H1 (cell line): ENCODE measurements around the gene BCAS3. TPM values are rescaled to one million over a fixed set of nuclear protein-coding genes. Genes with fewer than 3 reads are reported as not detected.

ENCODE experiments used
- CTCF ChIA-PET: fragments of 300-600 bp; sonication (Branson Sonifier 250); formaldehyde crosslinking; loops from one replicate; lab custom pipeline; 2021; ENCODE audit not compliant: partially characterized antibody; lab: Charles Lee
- POLR2A ChIA-PET: fragments of 300-600 bp; sonication (Branson Sonifier 250); formaldehyde crosslinking; loops from one replicate; lab custom pipeline; 2021; ENCODE audit warnings: inconsistent platforms; ENCODE audit not compliant: partially characterized antibody; lab: Charles Lee
- DNase-seq, 2 experiments: peaks; one replicate each; pipeline versions ENCODE4 v3.0.0 to v3.0.0-alpha.2; 2010 to 2022; ENCODE audit warnings: low spot score in 2 of 2, low read depth in 1 of 2, mixed read lengths in 1 of 2
- FAIRE-seq: peaks from 2 replicates; lab custom pipeline; 2011; peaks lifted over from hg19 to GRCh38; lab: Jason Lieb, UNC
- H2AFZ ChIP-seq: 2 replicates; pipeline ENCODE4 v1.8.1; 2012; ENCODE audit warnings: low read length, inconsistent platforms
- H2AK5ac ChIP-seq: 2 replicates; pipeline ENCODE4 v1.6.1; 2013; ENCODE audit warnings: low read depth, low read length
- H2BK120ac ChIP-seq: replicated peaks from 2 replicates; pipeline ENCODE3; 2013; ENCODE audit warnings: low read depth, low read length, inconsistent platforms
- H2BK12ac ChIP-seq: 2 replicates; pipeline ENCODE4 v1.6.1; 2013; ENCODE audit warnings: low read depth, low read length
- H2BK15ac ChIP-seq: 2 replicates; pipeline ENCODE4 v1.6.1; 2013; ENCODE audit warnings: low read length
- H2BK20ac ChIP-seq: 2 replicates; pipeline ENCODE4 v1.6.1; 2013; ENCODE audit warnings: low read length
- H2BK5ac ChIP-seq: 2 replicates; pipeline ENCODE4 v1.6.1; 2013; ENCODE audit warnings: low read depth, low read length
- H3K14ac ChIP-seq: 2 replicates; pipeline ENCODE4 v1.6.1; 2013; ENCODE audit warnings: inconsistent platforms; ENCODE audit not compliant: insufficient read length
- H3K18ac ChIP-seq: 2 replicates; pipeline ENCODE4 v1.6.1; 2013; ENCODE audit warnings: low read length; ENCODE audit errors: extremely low read depth
- H3K23ac ChIP-seq: 2 replicates; pipeline ENCODE4 v1.6.1; 2013; ENCODE audit warnings: inconsistent platforms; ENCODE audit not compliant: insufficient read length
- H3K23me2 ChIP-seq: 2 replicates; pipeline ENCODE4 v1.6.1; 2013; ENCODE audit warnings: low read depth, low read length
- H3K27ac ChIP-seq: 2 replicates; pipeline ENCODE4 v1.6.1; 2011; ENCODE audit warnings: low read depth, low read length, inconsistent platforms
- H3K27me3 ChIP-seq, 4 experiments: replicated peaks in 1 of 4; 1 replicate in 1 of 4; 2 replicates in 3 of 4; pipeline versions ENCODE4 v1.6.1 to v1.8.1; 2011 to 2013; ENCODE audit warnings: low read length in 3 of 4, mild to moderate bottlenecking in 3 of 4, inconsistent platforms in 2 of 4, mixed read lengths in 2 of 4, moderate library complexity in 1 of 4; ENCODE audit not compliant: control insufficient read depth in 3 of 4, insufficient read depth in 3 of 4; ENCODE audit errors: extremely low read depth in 1 of 4
- H3K36me3 ChIP-seq, 4 experiments: 2 replicates each; pipeline versions ENCODE4 v1.6.1 to v1.8.1; 2011 to 2013; ENCODE audit warnings: mild to moderate bottlenecking in 4 of 4, low read length in 3 of 4, moderate library complexity in 2 of 4, control low read depth in 1 of 4, inconsistent platforms in 1 of 4; ENCODE audit not compliant: insufficient read depth in 4 of 4, control insufficient read depth in 2 of 4
- H3K4ac ChIP-seq: replicated peaks from 2 replicates; pipeline ENCODE3; 2013; ENCODE audit warnings: low read length, low read depth, mixed read lengths, inconsistent platforms; ENCODE audit not compliant: insufficient read length
- H3K4me1 ChIP-seq, 4 experiments: replicated peaks in 1 of 4; 1 replicate in 1 of 4; 2 replicates in 3 of 4; pipeline versions ENCODE4 v1.6.1 to v1.8.1; 2011 to 2013; ENCODE audit warnings: low read length in 3 of 4, inconsistent platforms in 2 of 4, mixed read lengths in 1 of 4; ENCODE audit not compliant: insufficient read depth in 4 of 4, control insufficient read depth in 3 of 4
- H3K4me2 ChIP-seq, 2 experiments: 2 replicates each; pipeline versions ENCODE4 v1.6.1 to v1.8.1; 2011 to 2013; ENCODE audit warnings: low read depth in 2 of 2, low read length in 2 of 2, control low read depth in 1 of 2, inconsistent platforms in 1 of 2, mild to moderate bottlenecking in 1 of 2; ENCODE audit not compliant: insufficient read depth in 1 of 2
- H3K4me3 ChIP-seq, 4 experiments: fragments of 200-600, 300-600 bp in 1 of 4; sonication (generic), shearing (Covaris generic), sonication (Bioruptor Twin) in 1 of 4; 2 replicates each; pipeline versions ENCODE4 v1.5.1 to v1.8.1; 2011 to 2016; ENCODE audit warnings: low read length in 4 of 4, low read depth in 3 of 4, control low read depth in 2 of 4, inconsistent platforms in 2 of 4, mild to moderate bottlenecking in 2 of 4, mixed read lengths in 1 of 4, moderate library complexity in 1 of 4; ENCODE audit not compliant: insufficient read depth in 2 of 4; ENCODE audit errors: extremely low read depth in 1 of 4
- H3K56ac ChIP-seq: replicated peaks from 2 replicates; pipeline ENCODE3; 2013; ENCODE audit warnings: low read depth, mild to moderate bottlenecking, mixed read lengths, low read length, inconsistent platforms; ENCODE audit not compliant: insufficient read length
- H3K79me1 ChIP-seq: 2 replicates; pipeline ENCODE4 v1.6.1; 2013; ENCODE audit warnings: low read depth, low read length, control low read depth
- H3K79me2 ChIP-seq, 2 experiments: 2 replicates each; pipeline versions ENCODE4 v1.6.1 to v1.8.1; 2012 to 2013; ENCODE audit warnings: low read length in 2 of 2, mild to moderate bottlenecking in 2 of 2, inconsistent platforms in 1 of 2; ENCODE audit not compliant: insufficient read depth in 2 of 2, control insufficient read depth in 1 of 2
- H3K9ac ChIP-seq, 4 experiments: replicated peaks in 1 of 4; 1 replicate in 1 of 4; 2 replicates in 3 of 4; pipeline versions ENCODE4 v1.6.1 to v1.8.1; 2011 to 2013; ENCODE audit warnings: low read depth in 3 of 4, low read length in 3 of 4, control low read depth in 2 of 4, mild to moderate bottlenecking in 2 of 4, moderate library complexity in 2 of 4, inconsistent platforms in 1 of 4; ENCODE audit errors: extremely low read depth in 1 of 4
- H3K9me3 ChIP-seq, 2 experiments: 2 replicates each; pipeline versions ENCODE4 v1.6.1 to v1.8.1; 2012 to 2013; ENCODE audit warnings: mild to moderate bottlenecking in 2 of 2, moderate library complexity in 2 of 2, control low read depth in 1 of 2, inconsistent platforms in 1 of 2, low read depth in 1 of 2, low read length in 1 of 2, mixed read lengths in 1 of 2; ENCODE audit not compliant: insufficient read depth in 2 of 2
- H4K20me1 ChIP-seq, 2 experiments: replicated peaks in 1 of 2; 2 replicates each; pipeline versions ENCODE3 to v1.8.1; 2011 to 2013; ENCODE audit warnings: inconsistent platforms in 2 of 2, low read length in 2 of 2, mild to moderate bottlenecking in 1 of 2; ENCODE audit not compliant: insufficient read depth in 2 of 2, control insufficient read depth in 1 of 2
- H4K5ac ChIP-seq: 2 replicates; pipeline ENCODE4 v1.6.1; 2013; ENCODE audit warnings: low read length, low read depth, mixed read lengths, inconsistent platforms; ENCODE audit not compliant: insufficient read length
- H4K8ac ChIP-seq: 2 replicates; pipeline ENCODE4 v1.8.0; 2013; ENCODE audit warnings: mild to moderate bottlenecking, moderate library complexity, low read length, inconsistent platforms; ENCODE audit not compliant: insufficient read depth; ENCODE audit errors: extremely low read depth
- H4K91ac ChIP-seq: replicated peaks from 2 replicates; pipeline ENCODE3; 2013; ENCODE audit warnings: low read length, mixed read lengths, inconsistent platforms; ENCODE audit not compliant: insufficient read length
- CHD2 ChIP-seq: IDR thresholded peaks from 2 replicates; pipeline ENCODE4 v1.6.1; 2012; ENCODE audit warnings: low read length, improper control_type of control experiment
- KDM1A ChIP-seq: fragments of 200-600, 300-600 bp; sonication (generic); IDR thresholded peaks from 2 replicates; pipeline ENCODE4 v1.7.1; 2016; ENCODE audit warnings: mild to moderate bottlenecking, low read length, borderline replicate concordance
- RNF2 ChIP-seq: fragments of 200-900, 300-1000 bp; sonication (generic); IDR thresholded peaks from 2 replicates; pipeline ENCODE4 v1.7.1; 2016; ENCODE audit warnings: borderline replicate concordance, low read depth, mild to moderate bottlenecking, antibody characterized with exemption, low read length; ENCODE audit not compliant: poor library complexity, severe bottlenecking; ENCODE audit errors: missing control alignments
- RXRA ChIP-seq: IDR thresholded peaks from 2 replicates; pipeline ENCODE4 v1.6.1; 2011; ENCODE audit warnings: low read depth, mild to moderate bottlenecking, low read length, moderate library complexity; ENCODE audit not compliant: insufficient read depth
- SP1 ChIP-seq: IDR thresholded peaks from 2 replicates; pipeline ENCODE4 v1.6.1; 2011; ENCODE audit warnings: low read depth, low read length
- SP2 ChIP-seq: IDR thresholded peaks from 2 replicates; pipeline ENCODE4 v1.6.1; 2012; ENCODE audit warnings: mild to moderate bottlenecking, low read length, inconsistent platforms
- ZNF274 ChIP-seq: IDR thresholded peaks from 2 replicates; pipeline ENCODE4 v1.7.0; 2012; ENCODE audit warnings: low read length, borderline replicate concordance; ENCODE audit errors: extremely low read depth
- WGBS, 2 experiments: shearing (Covaris generic) in 1 of 2; methylation state at CpG; one replicate each; pipeline versions ENCODE4 v1.1.6 to v1.1.7; 2013 to 2015; ENCODE audit warnings: low lambda C conversion rate in 2 of 2, mixed read lengths in 2 of 2, inconsistent platforms in 1 of 2, low coverage in 1 of 2, missing lambda C conversion rate in 1 of 2; ENCODE audit not compliant: insufficient replicate concordance in 2 of 2, insufficient coverage in 1 of 2, insufficient read length in 1 of 2; ENCODE audit errors: extremely low coverage in 1 of 2, missing lambda C conversion rate in 1 of 2; 5-methylcytosine and 5-hydroxymethylcytosine counted together
- polyA plus RNA-seq, 7 experiments: library from polyadenylated mRNA; depleted of rRNA in 3 of 7; stranded (reverse) in 5 of 7; unstranded in 2 of 7; fragments of >200 nt in 5 of 7; fragments of 200-250 nt in 2 of 7; gene quantifications; 1 replicate in 5 of 7; 2 replicates in 1 of 7; 4 replicates in 1 of 7; pipeline versions ENCODE4 v1.2.1 to v1.2.3, GENCODE V29; 2011 to 2013; ENCODE audit warnings: missing spikeins in 2 of 7, mixed read lengths in 2 of 7
- total RNA-seq: library from RNA; stranded (reverse); fragmentation: NEBNext Ultra II Directional; extraction: Animal tissue kit (Norgen Biotek cat#: 25700); gene quantifications from 2 replicates; pipeline ENCODE4 v1.2.1, GENCODE V29; 2021

BCAS3 gene
- total and polyA plus RNA-seq, 2 of the 8 experiments (the other 6 are each of a cell fraction or from before 2014, with no cell fraction given): 9.9 to 13.3 TPM

DNA sequence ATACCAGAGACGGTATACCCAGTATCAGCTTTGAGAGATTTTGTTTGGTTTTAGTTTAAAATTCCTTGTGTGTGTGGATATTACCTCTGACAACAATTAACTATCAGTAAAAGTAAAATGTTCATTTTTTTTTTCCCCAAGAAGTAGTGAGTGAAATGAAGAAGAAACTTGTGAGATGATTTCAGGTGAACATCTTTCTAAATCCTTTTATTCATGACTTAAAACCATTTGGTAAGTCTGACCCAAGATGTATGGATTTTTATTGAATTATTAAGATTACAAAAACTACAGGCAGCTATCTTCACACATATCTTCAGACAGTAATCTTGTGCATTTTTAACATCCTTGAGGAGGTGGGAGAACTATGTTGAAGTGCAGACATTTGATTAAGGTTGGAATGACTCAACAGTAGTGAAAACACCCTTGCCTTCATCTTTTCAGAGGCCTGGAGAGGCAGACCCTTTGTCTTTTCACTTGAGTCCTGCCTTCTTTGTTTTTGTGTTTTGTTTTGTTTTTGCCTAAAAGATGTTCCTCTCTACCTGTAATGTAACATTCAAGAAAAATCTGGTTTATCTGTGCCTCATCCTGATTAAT, 481.7 kb downstream of the BCAS3 start:
- H3K56ac ChIP-seq: no peak overlapping the region
- no peak overlapping the region for H3K4me3 ChIP-seq
- no peak overlapping the region for H2AK5ac ChIP-seq
- no peaks in the 10 kb centered on the region for H3K9me3 ChIP-seq
- no peak overlapping the region for H3K14ac ChIP-seq
- H3K36me3 ChIP-seq: no peaks in the 10 kb centered on the region
- H3K9ac ChIP-seq: no peak overlapping the region
- FAIRE-seq: peak; percentile 79
- H3K23me2 ChIP-seq: no peaks in the 10 kb centered on the region
- ChIA-PET CTCF (no interaction called here), POLR2A (interaction anchor here (0.7 kb wide), 1 partner anchor 460 kb away, joined by 3 read pairs; no protein-coding TSS in a partner anchor)
- H2AFZ ChIP-seq: no peak overlapping the region
- H3K27ac ChIP-seq: no peak overlapping the region
- no peaks in the 10 kb centered on the region for H4K20me1 ChIP-seq
- H2BK5ac ChIP-seq: no peak overlapping the region
- H4K5ac ChIP-seq: peak overlapping the region; percentile 48
- no peaks in the 10 kb centered on the region for H3K79me1 ChIP-seq
- H4K8ac ChIP-seq: no peak overlapping the region
- no peak overlapping the region for H2BK20ac ChIP-seq
- H2BK15ac ChIP-seq: no peak overlapping the region
- H4K91ac ChIP-seq: no peak overlapping the region
- no peak overlapping the region for H3K18ac ChIP-seq
- TF ChIP-seq RXRA: no peak
- no peak for TF ChIP-seq CHD2
- TF ChIP-seq ZNF274: no peak
- TF ChIP-seq RNF2: no peak
- no peak for TF ChIP-seq SP2
- no peak for TF ChIP-seq KDM1A
- TF ChIP-seq SP1: no peak
- no peak overlapping the region for H2BK12ac ChIP-seq
- H3K27me3 ChIP-seq: no peaks in the 10 kb centered on the region
- no peak overlapping the region for H3K23ac ChIP-seq
- H3K4me1 ChIP-seq: peaks cover 3 to 7% (median 5%) of the 10 kb centered on the region in 4 experiments; a peak in 6 of 7 replicates
- H3K79me2 ChIP-seq: no peaks in the 10 kb centered on the region
- DNase-seq: no peak
- H2BK120ac ChIP-seq: no peak overlapping the region
- no peak overlapping the region for H3K4ac ChIP-seq
- 91% methylated on average over 1 of the region's 1 CpG; no CpG with 5 or more reads in 1 of the 2 experiments for WGBS, 2 experiments
- no peak overlapping the region for H3K4me2 ChIP-seq
